Loucy (cell line): Measurements from ENCODE around the gene FLOT2.
"Not testable (repeated sequence)": the region's sequence is repeated elsewhere in the genome, so short reads cannot be mapped to it uniquely, and the experiment has no call there.

Source experiments
- H2AFZ ChIP-seq: fragments of 200-600 bp; sonication (generic); 2 replicates; pipeline ENCODE4 v1.6.0; 2016; ENCODE audit warnings: antibody characterized with exemption, mild to moderate bottlenecking, low read length, moderate library complexity
- H3F3A ChIP-seq: fragments of 200-600 bp; 2 replicates; pipeline ENCODE4 v1.6.0; 2016; ENCODE audit warnings: antibody characterized with exemption, low read depth, mild to moderate bottlenecking
- H3K27me3 ChIP-seq: fragments of 200-600 bp; sonication (generic); 2 replicates; pipeline ENCODE4 v1.6.1; 2014; ENCODE audit warnings: low read length, mild to moderate bottlenecking; ENCODE audit not compliant: insufficient read depth, poor library complexity, severe bottlenecking
- H3K36me3 ChIP-seq: fragments of 200-600 bp; sonication (generic); 2 replicates; pipeline ENCODE4 v1.6.1; 2016; ENCODE audit warnings: low read length; ENCODE audit not compliant: insufficient read depth
- H3K4me1 ChIP-seq: fragments of 200-600 bp; sonication (generic); 2 replicates; pipeline ENCODE4 v1.5.1; 2014; ENCODE audit warnings: low read length, mild to moderate bottlenecking; ENCODE audit not compliant: insufficient read depth, poor library complexity, severe bottlenecking
- H3K4me2 ChIP-seq: fragments of 200-600 bp; sonication (generic); 2 replicates; pipeline ENCODE4 v1.6.0; 2014; ENCODE audit warnings: antibody characterized with exemption, low read length, low read depth, mild to moderate bottlenecking; ENCODE audit not compliant: poor library complexity, severe bottlenecking
- H3K4me3 ChIP-seq: fragments of 200-600 bp; sonication (generic); 2 replicates; pipeline ENCODE4 v1.5.1; 2014; ENCODE audit warnings: low read length, mild to moderate bottlenecking, mixed read lengths; ENCODE audit not compliant: poor library complexity, severe bottlenecking
- H3K79me2 ChIP-seq: fragments of 200-600 bp; sonication (generic); 2 replicates; pipeline ENCODE4 v1.6.1; 2014; ENCODE audit warnings: low read length; ENCODE audit not compliant: insufficient read depth
- H3K9ac ChIP-seq: fragments of 200-600 bp; sonication (generic); 2 replicates; pipeline ENCODE4 v1.6.0; 2014; ENCODE audit warnings: mild to moderate bottlenecking, low read depth, low read length, moderate library complexity; ENCODE audit not compliant: poor library complexity, severe bottlenecking
- H3K9me2 ChIP-seq: fragments of 200-600 bp; sonication (generic); replicated peaks from 2 replicates; pipeline ENCODE4 v1.6.1; 2016; ENCODE audit warnings: low read depth, low read length, mixed read lengths
- H3K9me3 ChIP-seq: fragments of 200-600 bp; sonication (generic); 2 replicates; pipeline ENCODE4 v1.6.1; 2014; ENCODE audit warnings: mild to moderate bottlenecking, antibody characterized with exemption, low read length, low read depth; ENCODE audit not compliant: insufficient read depth
- H4K20me1 ChIP-seq: fragments of 200-600 bp; sonication (generic); 2 replicates; pipeline ENCODE4 v1.6.0; 2014; ENCODE audit warnings: antibody characterized with exemption, low read length, mild to moderate bottlenecking; ENCODE audit not compliant: insufficient read depth, poor library complexity, severe bottlenecking
- CTCF ChIP-seq: fragments of 200-600 bp; sonication (generic); conservative IDR thresholded peaks from 2 replicates; pipeline ENCODE4 v1.5.1; 2014; ENCODE audit warnings: mild to moderate bottlenecking, antibody characterized with exemption, low read length
- EZH2phosphoT487 ChIP-seq: fragments of 200-600 bp; IDR thresholded peaks from 2 replicates; pipeline ENCODE4 v1.6.1; 2018; ENCODE audit warnings: antibody characterized with exemption, mild to moderate bottlenecking, moderate library complexity, borderline replicate concordance

Gene FLOT2

GRCh38 chr17:28895794-28896447 lies 1.6 kb downstream of the FLOT2 start:
- Histone ChIP-seq H3K27me3 (no peaks in the 10 kb centered on the region), H3K9ac (peak overlapping the region; percentile 93), H4K20me1 (peaks cover 19% of the 10 kb centered on the region), H2AFZ (no peak overlapping the region), H3K4me2 (peak overlapping the region; percentile 95), H3K4me3 (peak overlapping the region; percentile 97), H3K79me2 (peaks cover 64% of the 10 kb centered on the region), H3F3A (no peaks in the 10 kb centered on the region), H3K4me1 (peaks cover 58% of the 10 kb centered on the region), H3K36me3 (no peaks in the 10 kb centered on the region), H3K9me3 (no peaks in the 10 kb centered on the region), H3K9me2 (no peaks in the 10 kb centered on the region)
- no peak for TF ChIP-seq EZH2phosphoT487
- no peak for TF ChIP-seq CTCF

GRCh38 chr17:28893248-28894183 lies 4.0 kb downstream of the FLOT2 start:
- H3K4me3 ChIP-seq: peak overlapping the region; percentile 64
- H3K4me1 ChIP-seq: peaks cover 44% of the 10 kb centered on the region
- peaks cover 54% of the 10 kb centered on the region for H3K79me2 ChIP-seq
- peaks cover 19% of the 10 kb centered on the region for H4K20me1 ChIP-seq
- H3K9ac ChIP-seq: peak overlapping the region; percentile 67
- H3K9me2 ChIP-seq, H3K27me3 ChIP-seq, H3K9me3 ChIP-seq, H3K36me3 ChIP-seq, H3F3A ChIP-seq: not testable (repeated sequence)
- peak overlapping the region; percentile 42; the same call in 1 of the 2 replicates for H2AFZ ChIP-seq
- peak overlapping the region; percentile 89 for H3K4me2 ChIP-seq

DNA sequence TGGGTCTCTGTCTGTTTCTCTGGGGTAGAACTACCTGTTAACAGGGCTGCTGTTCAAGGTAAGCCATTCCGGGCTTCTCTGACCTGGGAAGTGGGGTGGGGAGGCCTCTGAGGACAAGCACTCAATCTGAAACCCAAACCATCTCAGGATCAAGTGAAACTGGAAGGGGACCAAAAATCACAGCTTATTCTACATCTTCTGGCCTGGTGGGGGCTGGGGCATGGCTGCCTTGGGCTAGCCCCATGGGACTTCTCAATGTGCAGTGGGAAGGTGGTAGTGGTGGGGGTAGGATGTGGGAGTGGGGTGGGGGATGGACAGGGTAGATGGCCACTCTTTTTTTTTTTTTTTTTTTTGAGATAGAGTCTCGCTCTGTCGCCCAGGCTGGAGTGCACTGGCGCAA lies 5.5 kb downstream of the FLOT2 start:
- Histone ChIP-seq H3K4me3 (no peak overlapping the region), H3K9me2 (no peaks in the 10 kb centered on the region), H2AFZ (no peak overlapping the region), H4K20me1 (peaks cover 19% of the 10 kb centered on the region), H3K79me2 (peaks cover 48% of the 10 kb centered on the region), H3K4me2 (peak overlapping the region; percentile 89), H3K9me3 (no peaks in the 10 kb centered on the region), H3K27me3 (no peaks in the 10 kb centered on the region), H3K36me3 (no peaks in the 10 kb centered on the region), H3K9ac (no peak overlapping the region), H3F3A (no peaks in the 10 kb centered on the region), H3K4me1 (peaks cover 36% of the 10 kb centered on the region)
- no peak for TF ChIP-seq EZH2phosphoT487
- no peak for TF ChIP-seq CTCF
